ENCODE results near the gene PAK1IP1. TPM values are rescaled to one million over a fixed set of nuclear protein-coding genes. Genes with fewer than 3 reads are reported as not detected.

The PAK1IP1 gene
- polyA plus RNA-seq, 1 donor (not counting 4 experiments of a cell fraction or from before 2014, with no cell fraction given) = 36.3 TPM

DNA sequence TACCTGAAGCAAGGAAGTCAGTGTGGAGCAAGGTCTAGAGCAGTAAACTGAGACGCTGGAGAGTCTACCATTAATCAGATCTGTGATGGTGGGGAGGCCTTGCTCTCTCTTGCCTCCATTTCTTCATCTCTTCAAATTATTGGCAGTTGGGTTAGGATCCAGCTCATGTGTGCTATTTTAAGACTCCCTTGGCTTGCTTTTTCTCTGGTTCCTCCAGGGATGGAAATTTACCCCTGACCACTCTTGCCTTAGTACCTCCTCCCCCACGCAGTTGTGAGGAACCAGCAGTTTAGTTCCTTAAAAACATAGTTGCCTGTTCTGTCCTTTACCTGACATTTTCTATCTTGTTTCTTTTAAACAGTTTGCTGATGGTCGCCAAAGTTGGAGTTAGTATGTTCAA lies 35.5 kb downstream of the PAK1IP1 start:
- no peak overlapping the region for H3K27ac ChIP-seq (ENCODE audit: control insufficient read depth, insufficient read depth, low read length)
- H3K4me3 ChIP-seq (ENCODE audit: control insufficient read depth in 2 of 3, extremely low read depth in 1 of 3, insufficient read depth in 2 of 3, low read depth in 1 of 3, low read length in 3 of 3) = no peak overlapping the region
- H3K4me1 ChIP-seq (ENCODE audit: control insufficient read depth, extremely low read depth, insufficient read depth, low read length) = peaks cover 13% of the 10 kb centered on the region
- H2AFZ ChIP-seq (ENCODE audit: control insufficient read depth, low read length) = no peak overlapping the region
- no peak for FAIRE-seq
- dilution Hi-C loops (cut with MboI; ENCODE audit: extremely low pct_ligation_motif_present, low sequenced_read_pairs) = no loop called here
- no peaks in the 10 kb centered on the region for H3K9me3 ChIP-seq (ENCODE audit: control insufficient read depth, low read depth, low read length)
- no peak overlapping the region for H3K9ac ChIP-seq (ENCODE audit: control insufficient read depth, extremely low read depth, insufficient read depth, low read length)
- H3K36me3 ChIP-seq (ENCODE audit: control insufficient read depth in 2 of 2, extremely low read depth in 1 of 2, insufficient read depth in 2 of 2, low read length in 2 of 2) = peaks cover 23 to 26% of the 10 kb centered on the region in 2 experiments
- TF ChIP-seq, protein P1, sequence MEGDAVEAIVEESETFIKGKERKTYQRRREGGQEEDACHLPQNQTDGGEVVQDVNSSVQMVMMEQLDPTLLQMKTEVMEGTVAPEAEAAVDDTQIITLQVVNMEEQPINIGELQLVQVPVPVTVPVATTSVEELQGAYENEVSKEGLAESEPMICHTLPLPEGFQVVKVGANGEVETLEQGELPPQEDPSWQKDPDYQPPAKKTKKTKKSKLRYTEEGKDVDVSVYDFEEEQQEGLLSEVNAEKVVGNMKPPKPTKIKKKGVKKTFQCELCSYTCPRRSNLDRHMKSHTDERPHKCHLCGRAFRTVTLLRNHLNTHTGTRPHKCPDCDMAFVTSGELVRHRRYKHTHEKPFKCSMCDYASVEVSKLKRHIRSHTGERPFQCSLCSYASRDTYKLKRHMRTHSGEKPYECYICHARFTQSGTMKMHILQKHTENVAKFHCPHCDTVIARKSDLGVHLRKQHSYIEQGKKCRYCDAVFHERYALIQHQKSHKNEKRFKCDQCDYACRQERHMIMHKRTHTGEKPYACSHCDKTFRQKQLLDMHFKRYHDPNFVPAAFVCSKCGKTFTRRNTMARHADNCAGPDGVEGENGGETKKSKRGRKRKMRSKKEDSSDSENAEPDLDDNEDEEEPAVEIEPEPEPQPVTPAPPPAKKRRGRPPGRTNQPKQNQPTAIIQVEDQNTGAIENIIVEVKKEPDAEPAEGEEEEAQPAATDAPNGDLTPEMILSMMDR (optimal IDR thresholded peaks at IDR 0.05 in 1 of 3, IDR thresholded peaks at IDR 0.05 in 1 of 3, conservative IDR thresholded peaks at IDR 0.05 in 1 of 3; ENCODE audit: extremely low read depth in 1 of 3, insufficient read depth in 2 of 3, low read length in 3 of 3) = no peak
- no peak for TF ChIP-seq EZH2 (IDR thresholded peaks at IDR 0.05; ENCODE audit: low read length)
- H4K20me1 ChIP-seq (ENCODE audit: control insufficient read depth, extremely low read depth, insufficient read depth, low read length) = no peaks in the 10 kb centered on the region
- H3K27me3 ChIP-seq (ENCODE audit: control insufficient read depth, extremely low read depth, insufficient read depth, low read length) = no peaks in the 10 kb centered on the region
- H3K4me2 ChIP-seq (ENCODE audit: control insufficient read depth, extremely low read depth, insufficient read depth, low read depth, low read length) = no peak overlapping the region
- peaks cover 14% of the 10 kb centered on the region for H3K79me2 ChIP-seq (ENCODE audit: control insufficient read depth, insufficient read depth, low read length)
- H3K9me1 ChIP-seq (ENCODE audit: control insufficient read depth, extremely low read depth, insufficient read depth, low read length) = no peaks in the 10 kb centered on the region
- DNase-seq (ENCODE audit: low read depth, low spot score) = no peak

DNA sequence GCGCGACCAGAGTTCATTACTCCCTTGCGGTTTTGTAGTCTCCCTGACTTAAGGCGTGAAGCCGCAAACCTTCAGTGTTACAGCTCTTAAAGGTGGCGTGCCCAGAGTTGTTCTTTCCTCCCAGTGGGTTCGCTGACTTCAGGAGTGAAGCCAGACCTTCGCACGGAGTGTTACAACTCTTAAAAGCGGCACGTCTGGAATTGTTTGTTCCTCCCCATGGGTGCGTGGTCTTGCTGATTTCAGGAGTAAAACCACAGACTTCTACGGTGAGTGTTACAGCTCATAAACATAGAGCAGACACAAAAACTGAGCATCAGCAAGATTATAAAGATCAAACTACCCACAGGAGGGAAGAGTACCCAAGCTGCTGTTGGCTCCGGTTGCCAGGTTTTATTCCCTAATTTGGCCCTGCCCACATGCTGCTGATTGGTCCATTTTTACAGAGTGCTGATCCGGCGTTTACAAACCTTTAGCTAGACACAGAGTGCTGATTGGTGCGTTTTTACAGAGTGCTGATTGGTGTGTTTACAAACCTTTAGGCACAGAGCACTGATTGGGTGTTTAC lies 38.5 kb downstream of the PAK1IP1 start:
- DNase-seq (ENCODE audit: low read depth, low spot score) (no peak), FAIRE-seq (no peak)
- no peaks in the 10 kb centered on the region for H3K9me1 ChIP-seq (ENCODE audit: control insufficient read depth, extremely low read depth, insufficient read depth, low read length)
- H3K4me1 ChIP-seq (ENCODE audit: control insufficient read depth, extremely low read depth, insufficient read depth, low read length) = peaks cover 16% of the 10 kb centered on the region
- H3K79me2 ChIP-seq (ENCODE audit: control insufficient read depth, insufficient read depth, low read length) = no peaks in the 10 kb centered on the region
- H2AFZ ChIP-seq (ENCODE audit: control insufficient read depth, low read length) = no peak overlapping the region
- peaks cover 10 to 11% of the 10 kb centered on the region in 2 experiments for H3K36me3 ChIP-seq (ENCODE audit: control insufficient read depth in 2 of 2, extremely low read depth in 1 of 2, insufficient read depth in 2 of 2, low read length in 2 of 2)
- TF ChIP-seq EZH2 (IDR thresholded peaks at IDR 0.05; ENCODE audit: low read length) = no peak
- TF ChIP-seq, protein P1 (optimal IDR thresholded peaks at IDR 0.05 in 1 of 3, IDR thresholded peaks at IDR 0.05 in 1 of 3, conservative IDR thresholded peaks at IDR 0.05 in 1 of 3; ENCODE audit: extremely low read depth in 1 of 3, insufficient read depth in 2 of 3, low read length in 3 of 3) = no peak
- H3K9ac ChIP-seq (ENCODE audit: control insufficient read depth, extremely low read depth, insufficient read depth, low read length) = no peak overlapping the region
- H3K27me3 ChIP-seq (ENCODE audit: control insufficient read depth, extremely low read depth, insufficient read depth, low read length) = no peaks in the 10 kb centered on the region
- no peaks in the 10 kb centered on the region for H4K20me1 ChIP-seq (ENCODE audit: control insufficient read depth, extremely low read depth, insufficient read depth, low read length)
- H3K9me3 ChIP-seq (ENCODE audit: control insufficient read depth, low read depth, low read length) = no peaks in the 10 kb centered on the region
- H3K4me2 ChIP-seq (ENCODE audit: control insufficient read depth, extremely low read depth, insufficient read depth, low read depth, low read length) = no peak overlapping the region
- dilution Hi-C loops (cut with MboI; ENCODE audit: extremely low pct_ligation_motif_present, low sequenced_read_pairs) = no loop called here
- H3K27ac ChIP-seq (ENCODE audit: control insufficient read depth, insufficient read depth, low read length) = peak overlapping the region; percentile 45
- H3K4me3 ChIP-seq (ENCODE audit: control insufficient read depth in 2 of 3, extremely low read depth in 1 of 3, insufficient read depth in 2 of 3, low read depth in 1 of 3, low read length in 3 of 3) = no peak overlapping the region

Data from keratinocyte (primary cell).